H1 (cell line): ENCODE data around the gene NPY4R. TPM values are rescaled to one million over a fixed set of nuclear protein-coding genes. Genes with fewer than 3 reads are reported as not detected.
"Not testable (repeated sequence)": the region's sequence is repeated elsewhere in the genome, so short reads cannot be mapped to it uniquely, and the experiment has no call there.

Source experiments
- CTCF ChIA-PET: fragments of 300-600 bp; sonication (Branson Sonifier 250); formaldehyde crosslinking; loops from one replicate; lab custom pipeline; 2021; ENCODE audit not compliant: partially characterized antibody; lab: Charles Lee
- POLR2A ChIA-PET: fragments of 300-600 bp; sonication (Branson Sonifier 250); formaldehyde crosslinking; loops from one replicate; lab custom pipeline; 2021; ENCODE audit warnings: inconsistent platforms; ENCODE audit not compliant: partially characterized antibody; lab: Charles Lee
- DNase-seq, 2 experiments: peaks; one replicate each; pipeline versions ENCODE4 v3.0.0 to v3.0.0-alpha.2; 2010 to 2022; ENCODE audit warnings: low spot score in 2 of 2, low read depth in 1 of 2, mixed read lengths in 1 of 2
- FAIRE-seq: peaks from 2 replicates; lab custom pipeline; 2011; peaks lifted over from hg19 to GRCh38; lab: Jason Lieb, UNC
- H2AFZ ChIP-seq: 2 replicates; pipeline ENCODE4 v1.8.1; 2012; ENCODE audit warnings: low read length, inconsistent platforms
- H2AK5ac ChIP-seq: 2 replicates; pipeline ENCODE4 v1.6.1; 2013; ENCODE audit warnings: low read depth, low read length
- H2BK120ac ChIP-seq: replicated peaks from 2 replicates; pipeline ENCODE3; 2013; ENCODE audit warnings: low read depth, low read length, inconsistent platforms
- H2BK12ac ChIP-seq: 2 replicates; pipeline ENCODE4 v1.6.1; 2013; ENCODE audit warnings: low read depth, low read length
- H2BK15ac ChIP-seq: 2 replicates; pipeline ENCODE4 v1.6.1; 2013; ENCODE audit warnings: low read length
- H2BK20ac ChIP-seq: 2 replicates; pipeline ENCODE4 v1.6.1; 2013; ENCODE audit warnings: low read length
- H2BK5ac ChIP-seq: 2 replicates; pipeline ENCODE4 v1.6.1; 2013; ENCODE audit warnings: low read depth, low read length
- H3K14ac ChIP-seq: 2 replicates; pipeline ENCODE4 v1.6.1; 2013; ENCODE audit warnings: inconsistent platforms; ENCODE audit not compliant: insufficient read length
- H3K18ac ChIP-seq: 2 replicates; pipeline ENCODE4 v1.6.1; 2013; ENCODE audit warnings: low read length; ENCODE audit errors: extremely low read depth
- H3K23ac ChIP-seq: 2 replicates; pipeline ENCODE4 v1.6.1; 2013; ENCODE audit warnings: inconsistent platforms; ENCODE audit not compliant: insufficient read length
- H3K23me2 ChIP-seq: 2 replicates; pipeline ENCODE4 v1.6.1; 2013; ENCODE audit warnings: low read depth, low read length
- H3K27ac ChIP-seq: 2 replicates; pipeline ENCODE4 v1.6.1; 2011; ENCODE audit warnings: low read depth, low read length, inconsistent platforms
- H3K27me3 ChIP-seq, 4 experiments: replicated peaks in 1 of 4; 1 replicate in 1 of 4; 2 replicates in 3 of 4; pipeline versions ENCODE4 v1.6.1 to v1.8.1; 2011 to 2013; ENCODE audit warnings: low read length in 3 of 4, mild to moderate bottlenecking in 3 of 4, inconsistent platforms in 2 of 4, mixed read lengths in 2 of 4, moderate library complexity in 1 of 4; ENCODE audit not compliant: control insufficient read depth in 3 of 4, insufficient read depth in 3 of 4; ENCODE audit errors: extremely low read depth in 1 of 4
- H3K36me3 ChIP-seq, 4 experiments: 2 replicates each; pipeline versions ENCODE4 v1.6.1 to v1.8.1; 2011 to 2013; ENCODE audit warnings: mild to moderate bottlenecking in 4 of 4, low read length in 3 of 4, moderate library complexity in 2 of 4, control low read depth in 1 of 4, inconsistent platforms in 1 of 4; ENCODE audit not compliant: insufficient read depth in 4 of 4, control insufficient read depth in 2 of 4
- H3K4ac ChIP-seq: replicated peaks from 2 replicates; pipeline ENCODE3; 2013; ENCODE audit warnings: low read length, low read depth, mixed read lengths, inconsistent platforms; ENCODE audit not compliant: insufficient read length
- H3K4me1 ChIP-seq, 4 experiments: replicated peaks in 1 of 4; 1 replicate in 1 of 4; 2 replicates in 3 of 4; pipeline versions ENCODE4 v1.6.1 to v1.8.1; 2011 to 2013; ENCODE audit warnings: low read length in 3 of 4, inconsistent platforms in 2 of 4, mixed read lengths in 1 of 4; ENCODE audit not compliant: insufficient read depth in 4 of 4, control insufficient read depth in 3 of 4
- H3K4me2 ChIP-seq, 2 experiments: 2 replicates each; pipeline versions ENCODE4 v1.6.1 to v1.8.1; 2011 to 2013; ENCODE audit warnings: low read depth in 2 of 2, low read length in 2 of 2, control low read depth in 1 of 2, inconsistent platforms in 1 of 2, mild to moderate bottlenecking in 1 of 2; ENCODE audit not compliant: insufficient read depth in 1 of 2
- H3K4me3 ChIP-seq, 4 experiments: fragments of 200-600, 300-600 bp in 1 of 4; sonication (generic), shearing (Covaris generic), sonication (Bioruptor Twin) in 1 of 4; 2 replicates each; pipeline versions ENCODE4 v1.5.1 to v1.8.1; 2011 to 2016; ENCODE audit warnings: low read length in 4 of 4, low read depth in 3 of 4, control low read depth in 2 of 4, inconsistent platforms in 2 of 4, mild to moderate bottlenecking in 2 of 4, mixed read lengths in 1 of 4, moderate library complexity in 1 of 4; ENCODE audit not compliant: insufficient read depth in 2 of 4; ENCODE audit errors: extremely low read depth in 1 of 4
- H3K56ac ChIP-seq: replicated peaks from 2 replicates; pipeline ENCODE3; 2013; ENCODE audit warnings: low read depth, mild to moderate bottlenecking, mixed read lengths, low read length, inconsistent platforms; ENCODE audit not compliant: insufficient read length
- H3K79me1 ChIP-seq: 2 replicates; pipeline ENCODE4 v1.6.1; 2013; ENCODE audit warnings: low read depth, low read length, control low read depth
- H3K79me2 ChIP-seq, 2 experiments: 2 replicates each; pipeline versions ENCODE4 v1.6.1 to v1.8.1; 2012 to 2013; ENCODE audit warnings: low read length in 2 of 2, mild to moderate bottlenecking in 2 of 2, inconsistent platforms in 1 of 2; ENCODE audit not compliant: insufficient read depth in 2 of 2, control insufficient read depth in 1 of 2
- H3K9ac ChIP-seq, 4 experiments: replicated peaks in 1 of 4; 1 replicate in 1 of 4; 2 replicates in 3 of 4; pipeline versions ENCODE4 v1.6.1 to v1.8.1; 2011 to 2013; ENCODE audit warnings: low read depth in 3 of 4, low read length in 3 of 4, control low read depth in 2 of 4, mild to moderate bottlenecking in 2 of 4, moderate library complexity in 2 of 4, inconsistent platforms in 1 of 4; ENCODE audit errors: extremely low read depth in 1 of 4
- H3K9me3 ChIP-seq, 2 experiments: 2 replicates each; pipeline versions ENCODE4 v1.6.1 to v1.8.1; 2012 to 2013; ENCODE audit warnings: mild to moderate bottlenecking in 2 of 2, moderate library complexity in 2 of 2, control low read depth in 1 of 2, inconsistent platforms in 1 of 2, low read depth in 1 of 2, low read length in 1 of 2, mixed read lengths in 1 of 2; ENCODE audit not compliant: insufficient read depth in 2 of 2
- H4K20me1 ChIP-seq, 2 experiments: replicated peaks in 1 of 2; 2 replicates each; pipeline versions ENCODE3 to v1.8.1; 2011 to 2013; ENCODE audit warnings: inconsistent platforms in 2 of 2, low read length in 2 of 2, mild to moderate bottlenecking in 1 of 2; ENCODE audit not compliant: insufficient read depth in 2 of 2, control insufficient read depth in 1 of 2
- H4K5ac ChIP-seq: 2 replicates; pipeline ENCODE4 v1.6.1; 2013; ENCODE audit warnings: low read length, low read depth, mixed read lengths, inconsistent platforms; ENCODE audit not compliant: insufficient read length
- H4K8ac ChIP-seq: 2 replicates; pipeline ENCODE4 v1.8.0; 2013; ENCODE audit warnings: mild to moderate bottlenecking, moderate library complexity, low read length, inconsistent platforms; ENCODE audit not compliant: insufficient read depth; ENCODE audit errors: extremely low read depth
- H4K91ac ChIP-seq: replicated peaks from 2 replicates; pipeline ENCODE3; 2013; ENCODE audit warnings: low read length, mixed read lengths, inconsistent platforms; ENCODE audit not compliant: insufficient read length
- WGBS, 2 experiments: shearing (Covaris generic) in 1 of 2; methylation state at CpG; one replicate each; pipeline versions ENCODE4 v1.1.6 to v1.1.7; 2013 to 2015; ENCODE audit warnings: low lambda C conversion rate in 2 of 2, mixed read lengths in 2 of 2, inconsistent platforms in 1 of 2, low coverage in 1 of 2, missing lambda C conversion rate in 1 of 2; ENCODE audit not compliant: insufficient replicate concordance in 2 of 2, insufficient coverage in 1 of 2, insufficient read length in 1 of 2; ENCODE audit errors: extremely low coverage in 1 of 2, missing lambda C conversion rate in 1 of 2; 5-methylcytosine and 5-hydroxymethylcytosine counted together
- polyA plus RNA-seq, 7 experiments: library from polyadenylated mRNA; depleted of rRNA in 3 of 7; stranded (reverse) in 5 of 7; unstranded in 2 of 7; fragments of >200 nt in 5 of 7; fragments of 200-250 nt in 2 of 7; gene quantifications; 1 replicate in 5 of 7; 2 replicates in 1 of 7; 4 replicates in 1 of 7; pipeline versions ENCODE4 v1.2.1 to v1.2.3, GENCODE V29; 2011 to 2013; ENCODE audit warnings: missing spikeins in 2 of 7, mixed read lengths in 2 of 7
- total RNA-seq: library from RNA; stranded (reverse); fragmentation: NEBNext Ultra II Directional; extraction: Animal tissue kit (Norgen Biotek cat#: 25700); gene quantifications from 2 replicates; pipeline ENCODE4 v1.2.1, GENCODE V29; 2021

Gene NPY4R
- total and polyA plus RNA-seq, 2 of the 8 experiments (the other 6 are each of a cell fraction or from before 2014, with no cell fraction given) = 0.15 TPM; not detected in 1

DNA sequence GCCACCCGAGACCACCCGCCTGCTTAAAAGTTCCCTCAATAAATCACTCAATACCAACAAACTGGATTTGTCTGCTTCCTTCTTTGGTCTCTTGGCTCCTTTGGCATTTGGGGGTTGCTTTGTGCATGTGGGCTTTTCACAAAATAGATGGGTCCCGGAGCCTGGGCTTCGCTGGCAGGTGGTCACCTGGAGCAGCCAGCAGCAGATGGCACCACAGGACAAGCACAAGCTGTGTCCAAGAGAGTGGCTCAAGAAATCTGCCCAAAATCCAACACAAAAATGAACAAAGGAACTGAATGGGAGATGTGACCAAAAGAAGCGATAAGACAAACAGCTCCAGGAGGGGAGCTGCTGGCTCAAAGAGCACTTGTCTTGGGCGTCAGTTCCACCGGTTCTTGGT lies 6.2 kb downstream of the NPY4R start:
- not testable (repeated sequence) for H3K18ac ChIP-seq, FAIRE-seq, H4K91ac ChIP-seq

DNA sequence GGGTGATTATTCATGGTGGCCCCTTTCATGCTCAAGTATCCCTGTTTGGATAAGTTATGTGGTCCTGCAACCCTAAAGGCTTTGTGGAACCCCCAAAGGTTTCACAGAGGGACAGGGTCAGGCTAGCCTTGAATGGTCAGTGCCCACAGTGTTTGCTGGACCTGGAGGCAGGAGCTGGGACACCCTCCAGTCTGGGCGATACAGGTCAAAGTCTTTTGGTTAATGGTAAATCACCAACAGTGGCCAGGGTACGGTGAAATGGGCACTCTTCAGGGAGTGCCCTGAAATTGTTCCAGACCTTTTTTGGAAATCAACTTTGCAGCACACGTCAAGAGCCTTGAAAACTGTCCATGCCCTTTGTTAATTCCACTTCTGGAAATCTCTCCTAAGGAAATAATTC lies 8.7 kb downstream of the NPY4R start:
- H3K79me2 ChIP-seq, H3K4me3 ChIP-seq, H3K23me2 ChIP-seq, H2AFZ ChIP-seq, H3K4ac ChIP-seq, CTCF ChIA-PET, H3K79me1 ChIP-seq, H3K27ac ChIP-seq, H3K9me3 ChIP-seq, POLR2A ChIA-PET, H2BK5ac ChIP-seq, H2BK120ac ChIP-seq, H3K27me3 ChIP-seq, H3K56ac ChIP-seq, H3K14ac ChIP-seq, H2AK5ac ChIP-seq, H3K9ac ChIP-seq, H4K91ac ChIP-seq, H4K5ac ChIP-seq, H3K18ac ChIP-seq, H3K4me1 ChIP-seq, H2BK15ac ChIP-seq, H3K4me2 ChIP-seq, H4K8ac ChIP-seq, H3K36me3 ChIP-seq, FAIRE-seq, H3K23ac ChIP-seq, H2BK20ac ChIP-seq, DNase-seq, H4K20me1 ChIP-seq, H2BK12ac ChIP-seq: not testable (repeated sequence)
- no CpG with 5 or more reads among the region's 3 CpGs for WGBS, 2 experiments

More for the DNA sequence above, 6.2 kb downstream of the NPY4R start:
- H4K5ac ChIP-seq, H3K56ac ChIP-seq, H4K20me1 ChIP-seq, CTCF ChIA-PET, H2BK5ac ChIP-seq, H2BK120ac ChIP-seq, H4K8ac ChIP-seq, H3K4me3 ChIP-seq, H3K27ac ChIP-seq, H3K79me2 ChIP-seq, POLR2A ChIA-PET, DNase-seq, H3K79me1 ChIP-seq, H2BK15ac ChIP-seq, H2AK5ac ChIP-seq, H3K4me2 ChIP-seq, H3K23me2 ChIP-seq, H3K23ac ChIP-seq, H3K27me3 ChIP-seq, H3K14ac ChIP-seq, H2BK20ac ChIP-seq, H3K36me3 ChIP-seq, H3K4me1 ChIP-seq, H3K4ac ChIP-seq, H2AFZ ChIP-seq, H2BK12ac ChIP-seq, H3K9me3 ChIP-seq, H3K9ac ChIP-seq: not testable (repeated sequence)
- WGBS, 2 experiments = 83% methylated on average over 2 of the region's 7 CpGs; no CpG with 5 or more reads in 1 of the 2 experiments
